HepG2 (cell line): ENCODE data around the gene UBB. TPM values are rescaled to one million over a fixed set of nuclear protein-coding genes. Genes with fewer than 3 reads are reported as not detected.

Source experiments
- AHR ChIP-seq: IDR thresholded peaks from 2 replicates; pipeline ENCODE4 v1.6.1; 2018; ENCODE audit warnings: missing genetic modification reagents, missing compliant biosample characterization
- BRCA1 ChIP-seq: sonication (generic); formaldehyde crosslinking; IDR thresholded peaks from 2 replicates; pipeline ENCODE4 v1.4.0; 2020; ENCODE audit warnings: missing genetic modification reagents
- FOXO1 ChIP-seq: sonication (generic); formaldehyde crosslinking; IDR thresholded peaks from 2 replicates; pipeline ENCODE4 v1.4.0; 2020; ENCODE audit warnings: missing genetic modification reagents
- KMT2B ChIP-seq: IDR thresholded peaks from 2 replicates; pipeline ENCODE4 v1.6.1; 2016; ENCODE audit warnings: missing genetic modification reagents, missing compliant biosample characterization
- MYNN ChIP-seq: sonication (generic); formaldehyde crosslinking; IDR thresholded peaks from 2 replicates; pipeline ENCODE4 v1.4.0; 2020; ENCODE audit warnings: mild to moderate bottlenecking, low read depth, missing genetic modification reagents
- NFE2L1 ChIP-seq: sonication (generic); formaldehyde crosslinking; IDR thresholded peaks from 2 replicates; pipeline ENCODE4 v1.4.0; 2020; ENCODE audit warnings: missing genetic modification reagents, mild to moderate bottlenecking, borderline replicate concordance
- NPAS2 ChIP-seq: sonication (generic); formaldehyde crosslinking; IDR thresholded peaks from 2 replicates; pipeline ENCODE4 v1.8.0; 2022; ENCODE audit warnings: mild to moderate bottlenecking, missing genetic modification reagents, borderline replicate concordance
- RARG ChIP-seq: sonication (generic); formaldehyde crosslinking; IDR thresholded peaks from 2 replicates; pipeline ENCODE4 v1.4.0; 2020; ENCODE audit warnings: low read depth, mild to moderate bottlenecking, missing genetic modification reagents
- SCMH1 ChIP-seq: sonication (generic); formaldehyde crosslinking; IDR thresholded peaks from 2 replicates; pipeline ENCODE4 v1.9.0; 2021; ENCODE audit warnings: missing genetic modification reagents, mild to moderate bottlenecking, borderline replicate concordance
- ZBTB39 ChIP-seq: sonication (generic); formaldehyde crosslinking; IDR thresholded peaks from 2 replicates; pipeline ENCODE4 v1.5.0; 2020; ENCODE audit warnings: missing genetic modification reagents
- ZMAT3 ChIP-seq: sonication (generic); formaldehyde crosslinking; conservative IDR thresholded peaks from 2 replicates; pipeline ENCODE4 v1.7.0; 2021; ENCODE audit warnings: missing genetic modification reagents
- ZNF121 ChIP-seq: sonication (generic); formaldehyde crosslinking; IDR thresholded peaks from 2 replicates; pipeline ENCODE4 v1.5.0; 2020; ENCODE audit warnings: mild to moderate bottlenecking, missing genetic modification reagents
- ZNF224 ChIP-seq: sonication (generic); formaldehyde crosslinking; IDR thresholded peaks from 2 replicates; pipeline ENCODE4 v1.5.0; 2020; ENCODE audit warnings: mild to moderate bottlenecking, missing genetic modification reagents
- ZNF24 ChIP-seq: fragments of 450-650 bp; IDR thresholded peaks from 2 replicates; pipeline ENCODE4 v1.6.1; 2017; ENCODE audit warnings: antibody characterized with exemption, mild to moderate bottlenecking
- ZNF251 ChIP-seq: sonication (generic); formaldehyde crosslinking; IDR thresholded peaks from 2 replicates; pipeline ENCODE4 v1.9.0; 2021; ENCODE audit warnings: mild to moderate bottlenecking, missing genetic modification reagents
- ZNF407 ChIP-seq: sonication (generic); formaldehyde crosslinking; IDR thresholded peaks from one replicate; pipeline ENCODE4 v1.5.1; 2020; ENCODE audit warnings: mild to moderate bottlenecking, missing genetic modification reagents; ENCODE audit errors: not compliant biosample characterization
- ZNF772 ChIP-seq: sonication (generic); formaldehyde crosslinking; IDR thresholded peaks from 2 replicates; pipeline ENCODE4 v1.5.0; 2020; ENCODE audit warnings: mild to moderate bottlenecking, missing genetic modification reagents
- ZNF891 ChIP-seq: sonication (generic); formaldehyde crosslinking; IDR thresholded peaks from 2 replicates; pipeline ENCODE4 v1.5.0; 2020; ENCODE audit warnings: mild to moderate bottlenecking, missing genetic modification reagents
- ZSCAN22 ChIP-seq: sonication (generic); formaldehyde crosslinking; IDR thresholded peaks from 2 replicates; pipeline ENCODE4 v1.4.0; 2020; ENCODE audit warnings: mild to moderate bottlenecking, missing genetic modification reagents
- polyA plus RNA-seq, 8 experiments: library from polyadenylated mRNA; depleted of rRNA in 3 of 8; stranded (reverse) in 7 of 8; unstranded in 1 of 8; fragments of >200 nt; fragmentation: Illumina TruSeq in 4 of 8; extraction: Trizol in 4 of 8; gene quantifications; 2 replicates each; pipeline versions ENCODE4 v1.2.1 to v1.2.3, GENCODE V29; 2011 to 2016; ENCODE audit warnings: low read depth in 4 of 8, missing spikeins in 1 of 8, mixed read lengths in 1 of 8; ENCODE audit not compliant: insufficient read depth in 1 of 8
- total RNA-seq, 5 experiments: library from RNA; depleted of rRNA; stranded (reverse); fragments of >200 nt; fragmentation: Illumina TruSeq; extraction: Trizol; gene quantifications; 2 replicates each; pipeline ENCODE4 v1.2.3, GENCODE V29; 2016; ENCODE audit warnings: low read depth in 1 of 5
- TF ChIP-seq, protein P1 (sequence below): sonication (generic); formaldehyde crosslinking; IDR thresholded peaks from 2 replicates; pipeline ENCODE4 v1.8.1; 2023; ENCODE audit warnings: mild to moderate bottlenecking, missing genetic modification reagents, borderline replicate concordance

UBB gene
- total and polyA plus RNA-seq, 2 of the 13 experiments (the other 11 are each of a cell fraction or from before 2014, with no cell fraction given), result 1,130 to 2,066 TPM

- TF ChIP-seq, protein P1, sequence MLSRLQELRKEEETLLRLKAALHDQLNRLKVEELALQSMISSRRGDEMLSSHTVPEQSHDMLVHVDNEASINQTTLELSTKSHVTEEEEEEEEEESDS (CRISPR knock-in tag), result no peak
- TF ChIP-seq SCMH1 (no peak), ZNF772 (CRISPR knock-in tag) (peak; percentile 26; the same call in 1 of the 2 replicates), ZNF121 (CRISPR knock-in tag) (0 out of 2 replicates have a peak, but pooled peaks have one; percentile 15), ZNF891 (CRISPR knock-in tag) (peak; percentile 75; the same call in 1 of the 2 replicates), FOXO1 (no peak), KMT2B (CRISPR knock-in tag) (peak; percentile 55), RARG (CRISPR knock-in tag) (no peak), ZNF251 (CRISPR knock-in tag) (no peak), MYNN (CRISPR knock-in tag) (0 out of 2 replicates have a peak, but pooled peaks have one; percentile 57), ZNF24 (peak; percentile 73; the same call in 1 of the 2 replicates), NFE2L1 (CRISPR knock-in tag) (no peak), ZNF224 (CRISPR knock-in tag) (peak; percentile 70; the same call in 1 of the 2 replicates), ZMAT3 (CRISPR knock-in tag) (peak; percentile 51; the same call in 1 of the 2 replicates), AHR (no peak), NPAS2 (CRISPR knock-in tag) (no peak), BRCA1 (CRISPR knock-in tag) (no peak; the same call in 1 of the 2 replicates), ZNF407 (CRISPR knock-in tag) (no peak), ZSCAN22 (CRISPR knock-in tag) (no peak), ZBTB39 (CRISPR knock-in tag) (no peak)
These were observed at the start of gene UBB (continued) for GRCh38 chr17:16380640-16381495.
